ENCODE measurements around the gene PLPPR1. TPM values are rescaled to one million over a fixed set of nuclear protein-coding genes. Genes with fewer than 3 reads are reported as not detected.

PLPPR1 gene
- total RNA-seq (2014; rRNA removed; shearing (Covaris generic)) (2.0 and 3.7 TPM in 2 replicates), polyA plus RNA-seq (2016; fragmentation: Nextera tagmentation; extraction: Ambion mirVana) (1.3 and 1.5 TPM in 2 replicates)
- long read RNA-seq, partial matches to known transcripts = 1 of 2 reads
- long read RNA-seq, other reads (novel, unspliced or antisense) = 1 of 2 reads

- Histone ChIP-seq H3K4me1 (ENCODE audit: insufficient read depth) (peaks cover 25% of the 10 kb centered on the region), H3K79me2 (replicated peaks; ENCODE audit: insufficient read depth) (no peaks in the 10 kb centered on the region), H3K36me3 (ENCODE audit: insufficient read depth) (no peaks in the 10 kb centered on the region), H3K4me3 (peak within 1 kb of the TSS; percentile 90), H4K20me1 (replicated peaks; ENCODE audit: insufficient read depth) (no peaks in the 10 kb centered on the region; the same call in 1 of the 2 replicates), H3K27me3 (ENCODE audit: insufficient read depth) (peaks cover 70% of the 10 kb centered on the region), H3K9me2 (ENCODE audit: insufficient read depth) (no peaks in the 10 kb centered on the region), H3K4me2 (peak within 1 kb of the TSS; percentile 97), H3F3A (replicated peaks; ENCODE audit: low read depth) (no peaks in the 10 kb centered on the region), H2AFZ (peak within 1 kb of the TSS; percentile 95), H3K27ac (ENCODE audit: low read depth) (no peak within 1 kb of the TSS)
- Mint-ChIP-seq H3K4me3 (peak within 1 kb of the TSS; percentile 84), H3K36me3 (ENCODE audit: low read depth) (no peaks in the 10 kb centered on the region), H3K4me1 (peaks cover 23% of the 10 kb centered on the region), H3K9me3 (no peaks in the 10 kb centered on the region; the same call in 2 of the 3 replicates), H3K27ac (no peak within 1 kb of the TSS), H3K27me3 (ENCODE audit: insufficient read depth, low read depth, poor library complexity) (peaks cover 36% of the 10 kb centered on the region)
- DNase-seq (ENCODE audit: low spot score) = peak; percentile 84
- TF ChIP-seq EZH2 (IDR thresholded peaks at IDR 0.05; ENCODE audit: low read depth, unreplicated experiment) (peak; percentile 41), ZNF462 (CRISPR knock-in tag; IDR thresholded peaks at IDR 0.05) (no peak), STAT1 (IDR thresholded peaks at IDR 0.05; ENCODE audit: unreplicated experiment) (no peak), JUNB (IDR thresholded peaks at IDR 0.05; ENCODE audit: unreplicated experiment) (no peak), ZNF331 (CRISPR knock-in tag; IDR thresholded peaks at IDR 0.05; ENCODE audit: low read depth) (no peak), NANOG (IDR thresholded peaks at IDR 0.05; ENCODE audit: borderline replicate concordance) (no peak), POLR2AphosphoS5 (IDR thresholded peaks at IDR 0.05; ENCODE audit: low read depth) (peak; percentile 50; the same call in 1 of the 2 replicates)
- TF ChIP-seq, protein P1, sequence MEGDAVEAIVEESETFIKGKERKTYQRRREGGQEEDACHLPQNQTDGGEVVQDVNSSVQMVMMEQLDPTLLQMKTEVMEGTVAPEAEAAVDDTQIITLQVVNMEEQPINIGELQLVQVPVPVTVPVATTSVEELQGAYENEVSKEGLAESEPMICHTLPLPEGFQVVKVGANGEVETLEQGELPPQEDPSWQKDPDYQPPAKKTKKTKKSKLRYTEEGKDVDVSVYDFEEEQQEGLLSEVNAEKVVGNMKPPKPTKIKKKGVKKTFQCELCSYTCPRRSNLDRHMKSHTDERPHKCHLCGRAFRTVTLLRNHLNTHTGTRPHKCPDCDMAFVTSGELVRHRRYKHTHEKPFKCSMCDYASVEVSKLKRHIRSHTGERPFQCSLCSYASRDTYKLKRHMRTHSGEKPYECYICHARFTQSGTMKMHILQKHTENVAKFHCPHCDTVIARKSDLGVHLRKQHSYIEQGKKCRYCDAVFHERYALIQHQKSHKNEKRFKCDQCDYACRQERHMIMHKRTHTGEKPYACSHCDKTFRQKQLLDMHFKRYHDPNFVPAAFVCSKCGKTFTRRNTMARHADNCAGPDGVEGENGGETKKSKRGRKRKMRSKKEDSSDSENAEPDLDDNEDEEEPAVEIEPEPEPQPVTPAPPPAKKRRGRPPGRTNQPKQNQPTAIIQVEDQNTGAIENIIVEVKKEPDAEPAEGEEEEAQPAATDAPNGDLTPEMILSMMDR (conservative IDR thresholded peaks at IDR 0.05; ENCODE audit: low read depth in 2 of 2) = no peak
- peak; percentile 88 for ATAC-seq
Measured at GRCh38 chr9:101028346-101029314, at the start of gene PLPPR1. Gene PLPPR1, plus strand, starts transcription at chr9:101028727.

Data from GM23338 (cell line).